Activated CD8-positive, alpha-beta memory T cell treated with anti-CD3 and anti-CD28 coated beads for 4 hours (primary cell): ENCODE results near the gene RNF128.
"Not testable (repeated sequence)": the region's sequence is repeated elsewhere in the genome, so short reads cannot be mapped to it uniquely, and the experiment has no call there.

Source experiments
- DNase-seq, 2 donors: peaks; one replicate each; pipeline ENCODE4 v3.0.0-alpha.2; 2020; ENCODE audit warnings: low read depth in 2 of 2

The RNF128 gene

DNA sequence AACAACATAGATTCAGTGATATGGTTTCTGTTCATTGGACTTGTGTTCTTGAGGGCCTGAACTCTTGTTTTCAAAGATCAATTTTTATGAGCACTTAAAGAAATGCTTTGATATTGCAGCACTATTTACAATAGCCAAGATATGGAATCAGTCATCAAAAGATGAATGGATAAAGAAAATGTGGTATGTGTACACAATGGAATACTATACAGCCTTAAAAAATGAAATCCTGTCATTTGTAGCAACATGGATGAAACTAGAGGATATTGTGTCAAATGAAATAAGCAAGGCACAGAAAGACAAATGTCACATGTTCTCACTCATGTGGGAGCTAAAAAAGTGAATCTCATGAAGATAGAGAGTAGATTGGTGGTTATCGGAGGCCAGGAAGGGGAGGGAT is 21.9 kb downstream of the RNF128 start:
- DNase-seq: no peak

DNA sequence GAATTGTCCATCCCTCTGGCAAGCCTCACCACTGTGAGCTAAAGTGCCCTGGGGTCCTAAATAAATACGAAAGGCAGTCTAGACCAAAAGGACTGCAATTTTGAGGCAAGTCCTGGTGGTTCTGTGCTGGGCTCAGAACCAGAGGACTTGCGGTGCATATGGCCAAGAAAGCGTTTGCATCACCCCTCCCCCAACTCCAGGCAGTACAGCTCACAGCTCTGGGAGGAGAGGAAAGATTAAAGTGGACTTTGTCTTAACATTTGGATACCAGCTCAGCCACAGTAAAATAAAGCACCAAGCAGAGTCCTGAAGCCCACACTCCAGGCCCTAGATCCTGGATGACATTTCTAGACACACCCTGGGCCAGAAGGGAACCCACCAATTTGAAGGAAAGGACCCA is 24.9 kb downstream of the RNF128 start:
- no peak for DNase-seq

DNA sequence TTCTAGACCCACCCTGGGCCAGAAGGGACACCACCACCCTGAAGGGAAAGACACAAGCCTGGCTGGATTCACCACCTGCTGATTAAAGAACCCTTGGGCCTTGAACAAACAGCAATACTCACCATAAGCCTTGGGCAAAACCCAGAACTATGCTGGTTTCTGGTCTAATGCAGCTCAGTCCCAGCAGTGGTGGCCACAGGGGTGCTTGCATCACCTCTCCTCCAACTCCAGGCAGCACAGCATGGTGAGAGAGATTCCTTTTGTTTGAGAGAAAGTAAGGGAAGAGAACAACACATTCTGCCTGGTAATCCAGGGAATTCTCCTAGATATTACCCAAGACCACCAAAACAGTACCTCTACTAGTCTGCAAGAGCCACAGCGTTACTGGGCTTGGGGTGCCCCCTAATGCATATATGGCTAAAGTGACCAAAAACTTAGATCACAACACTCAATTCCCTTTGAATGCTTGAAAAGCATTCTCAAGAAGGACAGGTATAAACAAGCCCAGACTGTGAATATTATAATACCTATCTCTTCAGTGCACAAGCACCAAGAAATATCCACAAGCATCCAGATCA is 25.7 kb downstream of the RNF128 start:
- no peak for DNase-seq

DNA sequence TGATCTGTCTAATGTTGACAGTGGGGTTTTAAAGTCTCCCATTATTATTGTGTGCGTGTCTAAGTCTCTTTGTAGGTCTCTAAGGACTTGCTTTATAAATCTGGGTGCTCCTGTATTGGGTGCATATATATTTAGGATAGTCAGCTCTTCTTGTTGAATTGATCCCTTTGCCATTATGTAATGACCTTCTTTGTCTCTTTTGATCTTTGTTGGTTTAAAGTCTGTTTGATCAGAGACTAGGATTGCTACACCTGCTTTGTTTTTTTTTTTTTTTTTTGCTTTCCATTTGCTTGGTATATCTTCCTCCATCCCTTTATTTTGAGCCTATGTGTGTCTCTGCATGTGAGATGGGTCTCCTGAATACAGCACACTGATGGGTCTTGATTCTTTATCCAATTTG is 42.8 kb downstream of the RNF128 start:
- not testable (repeated sequence) for DNase-seq

DNA sequence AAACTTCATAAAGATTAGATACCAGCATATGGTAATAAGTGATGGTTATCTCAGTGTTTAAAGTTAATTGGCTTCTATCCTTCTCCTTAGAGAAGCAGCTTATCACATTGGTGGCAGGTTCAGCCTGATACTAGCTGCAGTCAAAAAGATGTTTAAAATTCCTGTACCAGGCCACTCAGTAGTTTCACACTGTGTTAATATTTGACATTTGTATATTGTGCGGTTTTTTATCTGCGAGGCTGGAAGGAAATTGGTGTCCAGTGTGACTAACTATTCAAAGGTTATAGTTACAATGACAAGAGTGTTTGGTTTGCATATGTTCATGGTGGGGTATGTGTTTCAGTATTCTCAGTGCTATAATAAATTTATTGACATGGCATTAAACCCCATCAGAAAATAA is 48.5 kb downstream of the RNF128 start:
- DNase-seq: no peak

DNA sequence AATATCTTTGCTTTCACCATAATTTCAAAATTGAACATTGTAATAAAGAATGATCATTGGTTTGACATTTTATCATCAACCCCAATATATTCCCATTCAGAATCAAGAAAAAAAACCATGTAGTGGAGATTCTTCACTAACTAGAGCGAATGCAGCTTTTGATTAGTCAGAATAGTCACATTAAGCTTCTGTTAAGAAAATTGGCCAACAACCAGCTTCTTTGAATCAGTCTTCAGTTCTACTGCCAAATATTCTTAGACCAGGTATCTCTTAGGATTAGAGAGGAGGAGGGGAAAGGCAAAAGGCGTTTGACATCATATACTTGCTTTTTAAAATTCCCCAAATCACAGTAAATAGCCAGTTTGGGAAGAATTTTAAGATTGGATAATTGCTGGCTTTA is 53.8 kb downstream of the RNF128 start:
- no peak for DNase-seq

DNA sequence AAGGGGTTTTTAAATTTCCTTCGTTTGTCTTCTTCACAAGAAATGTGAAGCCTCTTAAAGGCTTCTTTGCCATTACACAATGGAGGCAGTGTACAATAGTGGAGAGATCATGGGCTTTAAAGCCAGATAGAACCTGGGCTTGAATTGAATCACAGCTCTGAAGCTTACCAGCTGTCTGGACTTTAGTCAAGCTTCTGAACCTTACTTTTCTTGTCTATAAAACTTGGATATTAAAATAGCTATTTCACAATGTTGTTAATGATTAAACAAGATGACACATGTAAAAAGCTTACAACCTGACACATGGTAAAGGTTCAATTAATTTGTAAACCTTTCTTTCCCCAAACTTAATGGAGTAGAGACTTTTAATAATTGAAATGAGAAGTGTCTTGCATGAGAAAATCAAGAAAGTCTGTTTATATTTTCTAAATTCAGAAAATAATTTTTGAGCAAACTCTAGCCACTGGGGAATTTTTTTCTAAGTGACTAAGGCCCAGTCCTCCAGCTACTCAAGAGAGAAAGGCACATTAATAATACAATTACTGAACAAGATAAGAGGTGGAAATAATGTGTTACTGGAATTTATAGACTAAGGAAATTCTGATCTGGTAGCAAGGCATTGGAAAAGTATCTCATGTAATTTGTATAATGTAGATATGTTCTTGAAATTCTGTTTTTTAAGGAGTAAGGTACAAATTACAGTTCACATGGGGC is 54.3 kb downstream of the RNF128 start:
- DNase-seq: no peak

DNA sequence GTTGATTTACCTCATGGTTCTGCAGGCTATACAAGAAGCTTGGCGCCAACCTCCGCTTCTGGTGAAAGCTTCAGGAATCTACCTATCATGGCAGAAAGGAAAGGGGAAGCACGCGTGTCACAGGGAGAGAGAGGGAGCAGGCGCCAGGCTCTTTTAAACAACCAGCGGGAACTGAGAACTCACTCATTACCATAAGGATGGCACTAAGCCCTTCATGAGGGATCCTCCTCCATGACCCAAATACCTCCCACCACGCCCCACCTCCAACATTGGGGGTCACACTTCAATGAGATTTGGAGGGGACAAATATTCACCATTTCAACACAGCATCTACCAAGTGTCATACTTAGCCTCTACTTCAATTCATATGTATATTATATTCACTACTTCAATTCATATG is 57.2 kb downstream of the RNF128 start:
- DNase-seq: no peak

DNA sequence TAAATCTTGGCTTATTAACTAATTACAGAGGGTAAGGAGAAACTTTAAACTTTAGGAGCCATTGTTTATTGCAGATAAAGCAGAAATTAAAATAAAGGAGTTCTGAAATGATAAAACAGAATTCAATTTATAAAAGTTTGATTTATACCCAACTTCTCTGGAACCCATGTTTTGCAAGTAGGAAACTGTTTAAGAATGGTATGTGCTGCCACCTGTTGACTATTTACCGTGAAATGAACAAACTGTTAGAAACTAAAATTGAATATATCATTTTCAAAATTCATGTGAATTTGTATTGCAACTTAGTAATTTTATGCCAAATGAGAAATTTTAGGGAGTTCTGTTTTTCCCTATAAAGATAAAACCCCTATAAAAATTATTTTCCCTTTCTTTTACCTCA is 65.0 kb downstream of the RNF128 start:
- no peak for DNase-seq

DNA sequence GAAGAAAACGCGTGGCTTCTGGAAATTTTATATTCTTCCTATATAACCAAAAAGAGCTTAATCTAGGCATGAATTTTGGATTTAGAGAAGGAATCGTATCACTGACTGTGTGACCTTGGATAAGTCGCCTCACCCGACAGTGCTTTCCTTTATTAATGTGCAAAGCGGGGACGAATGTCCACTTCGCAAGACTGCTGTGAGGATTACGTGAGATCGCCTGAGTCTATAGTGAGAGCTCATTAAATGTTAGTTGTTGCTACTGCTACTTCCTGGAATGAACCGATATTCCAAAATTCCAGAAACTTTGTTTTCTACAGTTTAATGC is 75.5 kb downstream of the RNF128 start:
- no peak for DNase-seq

DNA sequence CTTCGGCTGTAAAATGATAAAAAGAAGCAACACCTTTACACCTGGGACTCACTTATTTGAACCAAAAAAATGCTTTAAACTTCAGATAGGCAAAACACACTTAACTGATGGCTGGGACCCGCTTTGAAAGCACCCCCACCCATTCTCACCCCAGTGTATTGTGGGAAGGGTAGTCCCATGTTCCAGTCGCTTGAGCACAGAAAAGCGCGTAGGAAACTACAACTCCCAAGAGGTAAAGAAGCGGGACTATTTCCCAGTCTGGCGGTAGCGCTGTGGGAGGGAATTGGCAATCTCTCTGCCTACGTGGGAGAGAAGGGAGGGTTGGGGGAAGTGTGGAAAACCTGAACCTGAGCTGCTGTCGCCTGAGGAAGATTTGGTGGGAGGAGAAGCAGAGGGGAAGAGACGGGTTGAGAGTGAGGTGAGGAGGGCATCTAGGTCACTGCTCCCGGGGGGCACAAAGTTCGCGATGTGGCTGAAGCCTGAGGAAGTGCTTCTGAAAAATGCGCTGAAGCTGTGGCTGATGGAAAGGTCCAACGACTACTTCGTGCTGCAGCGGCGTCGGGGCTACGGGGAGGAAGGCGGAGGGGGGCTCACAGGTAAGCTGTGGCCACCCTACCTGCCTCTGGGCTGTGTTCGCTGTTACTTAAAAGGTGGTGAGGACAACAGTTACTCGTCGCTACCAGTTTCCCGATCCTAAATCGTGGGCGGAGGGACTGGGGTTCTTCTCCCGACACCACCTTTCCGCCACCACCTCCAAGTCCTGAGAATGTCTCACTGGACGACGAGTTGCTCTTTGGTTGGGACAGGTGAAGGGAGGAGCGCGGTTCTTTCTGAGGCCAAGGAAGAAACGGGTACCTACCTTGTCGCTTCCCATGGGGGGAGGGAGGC is 76.1 kb downstream of the RNF128 start, which contains the start of gene TBC1D8B:
Gene TBC1D8B, plus strand, starts transcription at position 286 of the 888 bp plus-strand sequence. Its CDS starts 181 bp downstream, at position 467.
- DNase-seq: peak in 1 of 2 donors; percentile 1

DNA sequence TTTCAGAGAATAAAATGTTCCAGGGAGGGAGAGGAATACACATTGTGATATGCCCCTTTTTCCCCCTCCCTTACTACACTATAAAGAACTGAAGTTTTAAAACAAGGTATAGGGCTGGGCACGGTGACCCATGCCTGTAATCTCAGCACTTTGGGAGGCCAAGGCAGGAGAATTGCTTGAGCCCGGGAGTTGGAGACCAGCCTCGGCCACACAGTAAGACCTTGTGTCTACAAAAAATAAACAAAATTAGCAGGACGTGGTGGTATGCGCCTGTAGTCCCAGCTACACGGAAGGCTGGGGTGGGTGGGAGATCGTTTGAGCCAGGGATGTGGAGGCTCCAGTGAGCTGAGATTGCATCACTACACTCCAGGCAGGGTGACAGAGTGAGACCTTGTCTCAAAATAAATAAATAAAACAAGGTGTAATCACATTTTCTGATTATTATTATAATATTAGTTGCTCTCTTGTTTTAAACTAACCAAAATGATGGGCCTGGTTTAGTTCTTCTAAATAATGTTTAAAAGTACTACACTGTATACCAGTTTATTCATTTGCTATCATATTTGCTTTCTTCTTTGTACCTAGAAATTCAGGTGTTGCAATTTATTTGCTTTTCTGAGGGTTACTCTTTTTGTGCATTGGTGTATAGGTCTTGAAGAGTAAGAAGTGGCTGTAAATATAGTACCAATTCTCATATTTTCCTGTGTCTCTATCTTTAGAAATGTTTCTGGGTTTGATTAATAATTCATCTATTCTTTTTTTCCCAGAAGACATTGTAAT is 84.8 kb downstream of the RNF128 start:
- DNase-seq: no peak

DNA sequence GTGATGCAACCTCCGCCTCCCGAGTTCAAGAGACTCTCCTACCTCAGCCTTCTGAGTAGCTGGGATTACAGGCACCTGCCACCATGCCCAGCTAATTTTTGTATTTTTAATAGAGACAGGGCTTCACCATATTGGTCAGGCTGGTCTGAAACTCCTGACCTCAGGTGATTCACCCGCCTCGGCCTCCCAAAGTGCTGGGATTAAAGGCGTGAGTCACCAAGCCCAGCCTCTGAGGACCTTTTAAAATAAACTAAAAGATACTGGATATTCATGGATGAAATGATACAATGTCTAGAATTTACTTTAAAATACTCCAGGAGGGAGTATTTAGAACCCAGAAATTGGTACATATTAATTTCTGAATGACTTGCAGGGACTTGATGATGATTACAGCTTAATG is 86.4 kb downstream of the RNF128 start:
- DNase-seq: not testable (repeated sequence)

DNA sequence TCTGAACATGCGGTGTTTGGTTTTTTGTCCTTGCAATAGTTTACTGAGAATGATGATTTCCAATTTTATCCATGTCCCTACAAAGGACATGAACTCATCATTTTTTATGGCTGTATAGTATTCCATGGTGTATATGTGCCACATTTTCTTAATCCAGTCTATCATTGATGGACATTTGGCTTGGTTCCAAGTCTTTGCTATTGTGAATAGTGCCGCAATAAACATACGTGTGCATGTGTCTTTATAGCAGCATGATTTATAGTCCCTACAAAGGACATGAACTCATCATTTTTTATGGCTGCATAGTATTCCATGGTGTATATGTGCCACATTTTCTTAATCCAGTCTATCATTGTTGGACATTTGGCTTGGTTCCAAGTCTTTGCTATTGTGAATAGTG is 87.6 kb downstream of the RNF128 start:
- not testable (repeated sequence) for DNase-seq
